HCT116 (cell line): ENCODE measurements around the gene CFAP44.

Experiments
- CEBPB ChIP-seq: IDR thresholded peaks from 2 replicates; pipeline ENCODE4 v1.6.1; 2012; ENCODE audit warnings: low read depth
- CTCF ChIP-seq, 3 experiments: fragments of 200-600 bp in 1 of 3; sonication (generic) in 1 of 3; IDR thresholded peaks in 2 of 3; conservative IDR thresholded peaks in 1 of 3; 2 replicates each; pipeline ENCODE4 v1.5.1; 2012 to 2017; ENCODE audit warnings: low read depth in 2 of 3, low read length in 2 of 3, antibody characterized with exemption in 1 of 3, borderline replicate concordance in 1 of 3, control low read depth in 1 of 3, mild to moderate bottlenecking in 1 of 3, mixed read lengths in 1 of 3, mixed run types in 1 of 3, moderate library complexity in 1 of 3; ENCODE audit not compliant: insufficient read depth in 1 of 3
- EZH2 ChIP-seq: fragments of 200-600 bp; sonication (generic); IDR thresholded peaks from 2 replicates; pipeline ENCODE4 v1.6.1; 2017; ENCODE audit warnings: antibody characterized with exemption, mixed run types
- FOSL1 ChIP-seq: IDR thresholded peaks from 2 replicates; pipeline ENCODE4 v1.6.1; 2012; ENCODE audit warnings: low read depth
- POLR2A ChIP-seq: IDR thresholded peaks from 2 replicates; pipeline ENCODE4 v1.7.0; 2011; ENCODE audit warnings: borderline replicate concordance; ENCODE audit not compliant: insufficient read depth, insufficient read length; ENCODE audit errors: extremely low read depth

- TF ChIP-seq CTCF (IDR thresholded peaks at IDR 0.05 in 2 of 3, conservative IDR thresholded peaks at IDR 0.05 in 1 of 3; ENCODE audit: borderline replicate concordance in 1 of 3, insufficient read depth in 1 of 3, low read depth in 2 of 3, low read length in 2 of 3) (no peak), FOSL1 (no peak), EZH2 (no peak), CEBPB (no peak), POLR2A (no peak)
These were observed 36.1 kb downstream of the CFAP44 start for GRCh38 chr3:113405180-113405579.
